ENCODE results near the gene NPY4R2.
"Not testable (repeated sequence)": the region's sequence is repeated elsewhere in the genome, so short reads cannot be mapped to it uniquely, and the experiment has no call there.

- not testable (repeated sequence) for TF ChIP-seq CTCF (IDR thresholded peaks at IDR 0.05 in 4 of 5, conservative IDR thresholded peaks at IDR 0.05 in 1 of 5); POLR2A (IDR thresholded peaks at IDR 0.05)
These were observed 6.2 kb downstream of the NPY4R2 start for GRCh38 chr10:47924628-47925027.
